Measurements from ENCODE around the gene RGS11.
"Not testable (repeated sequence)": the region's sequence is repeated elsewhere in the genome, so short reads cannot be mapped to it uniquely, and the experiment has no call there.

Gene RGS11

GRCh38 chr16:261031-261691, 14.6 kb downstream of the RGS11 start:
- DNase-seq = no peak

- no peak for DNase-seq
Measured at GRCh38 chr16:260326-260725, 15.4 kb downstream of the RGS11 start.

GRCh38 chr16:259814-260253, 15.9 kb downstream of the RGS11 start:
- no peak for DNase-seq

GRCh38 chr16:259226-259625, 16.5 kb downstream of the RGS11 start:
- no peak for DNase-seq

- not testable (repeated sequence) for DNase-seq
Measured at GRCh38 chr16:258091-258490, 17.7 kb downstream of the RGS11 start.

GRCh38 chr16:255183-255582, 20.6 kb downstream of the RGS11 start:
- no peak for DNase-seq

GRCh38 chr16:254461-254860, 21.3 kb downstream of the RGS11 start:
- no peak for DNase-seq

- no peak for DNase-seq
Measured at GRCh38 chr16:253833-254232, 21.9 kb downstream of the RGS11 start.

- no peak for DNase-seq
Measured at GRCh38 chr16:252366-253337, 23.1 kb downstream of the RGS11 start.

- DNase-seq = no peak
Measured at GRCh38 chr16:249431-249830, 26.3 kb downstream of the RGS11 start.

GRCh38 chr16:247027-247426, 28.7 kb downstream of the RGS11 start:
- no peak for DNase-seq

- no peak for DNase-seq
Measured at GRCh38 chr16:245105-245504, 30.6 kb downstream of the RGS11 start.

- DNase-seq = no peak
Measured at GRCh38 chr16:243348-243747, 32.4 kb downstream of the RGS11 start.

- DNase-seq = no peak
Measured at GRCh38 chr16:242281-242680, 33.5 kb downstream of the RGS11 start.

- no peak for DNase-seq
Measured at GRCh38 chr16:240559-240958, 35.2 kb downstream of the RGS11 start.

- DNase-seq = no peak
Measured at GRCh38 chr16:239948-240277, 35.8 kb downstream of the RGS11 start.

GRCh38 chr16:234468-235305, 41.1 kb downstream of the RGS11 start, which contains the start of gene FAM234A:
Gene FAM234A, plus strand, starts transcription at chr16:234821. Its CDS starts 19,593 bp downstream, at chr16:254414.
- peak; percentile 96 for DNase-seq

- no peak for DNase-seq
Measured at GRCh38 chr16:230949-231348, 44.8 kb downstream of the RGS11 start.

GRCh38 chr16:230351-230750, 45.4 kb downstream of the RGS11 start:
- DNase-seq = not testable (repeated sequence)

GRCh38 chr16:229731-230281, 45.9 kb downstream of the RGS11 start:
- DNase-seq = no peak

GRCh38 chr16:228852-229730, 46.7 kb downstream of the RGS11 start, which contains the start of gene LUC7L:
Gene LUC7L, minus strand, starts transcription at chr16:229449. Its CDS starts 110 bp downstream, at chr16:229339.
- peak; percentile 86 for DNase-seq

Data from COR-L47 (cell line).